K562 (cell line): ENCODE measurements around the gene UCKL1. TPM values are rescaled to one million over a fixed set of nuclear protein-coding genes. Genes with fewer than 3 reads are reported as not detected.
A peak's percentile ranks its signal among the peaks of the same experiment; 100 is the strongest.

ENCODE experiments used
- ATF7 ChIP-seq: fragments of 450-650 bp; IDR thresholded peaks from 2 replicates; pipeline ENCODE4 v1.7.1; 2014; ENCODE audit warnings: mild to moderate bottlenecking, moderate library complexity
- C11orf30 ChIP-seq: fragments of 450-650 bp; IDR thresholded peaks from 2 replicates; pipeline ENCODE4 v1.6.1; 2016; ENCODE audit warnings: low read depth, mild to moderate bottlenecking
- CCNT2 ChIP-seq: IDR thresholded peaks from 2 replicates; pipeline ENCODE4 v1.6.1; 2011; ENCODE audit warnings: borderline replicate concordance, low read depth, mild to moderate bottlenecking, moderate library complexity, mixed read lengths, low read length; ENCODE audit not compliant: insufficient read length; ENCODE audit errors: extremely low read depth
- CHD2 ChIP-seq: IDR thresholded peaks from 2 replicates; pipeline ENCODE4 v1.6.1; 2011; ENCODE audit warnings: low read depth, low read length
- CXXC5 ChIP-seq: fragments of 250-450 bp; sonication (Bioruptor Pico); IDR thresholded peaks from 2 replicates; pipeline ENCODE4 v1.8.0; 2022; ENCODE audit warnings: inconsistent platforms, mild to moderate bottlenecking, moderate library complexity
- HDAC6 ChIP-seq: IDR thresholded peaks from 2 replicates; pipeline ENCODE4 v1.6.1; 2012; ENCODE audit warnings: low read depth, mild to moderate bottlenecking, control low read depth, inconsistent platforms, low read length, moderate library complexity
- HMG20B ChIP-seq: fragments of 250-450 bp; sonication (Bioruptor Pico); IDR thresholded peaks from 2 replicates; pipeline ENCODE4 v1.5.0; 2021; ENCODE audit warnings: mild to moderate bottlenecking
- HNRNPUL1 ChIP-seq: fragments of 200-400 bp; formaldehyde crosslinking; IDR thresholded peaks from 2 replicates; pipeline ENCODE4 v1.6.1; 2017; ENCODE audit warnings: low read length
- JUN ChIP-seq, 2 experiments: sonication (generic) in 1 of 2; formaldehyde crosslinking in 1 of 2; IDR thresholded peaks; 2 replicates each; pipeline versions ENCODE4 v1.6.1 to v1.8.0; 2012 to 2022; ENCODE audit warnings: borderline replicate concordance in 2 of 2, mild to moderate bottlenecking in 2 of 2, improper control_type of control experiment in 1 of 2, low read depth in 1 of 2, low read length in 1 of 2, missing genetic modification reagents in 1 of 2
- KDM5B ChIP-seq: fragments of 200-600 bp; sonication (generic); IDR thresholded peaks from 2 replicates; pipeline ENCODE4 v1.6.1; 2012; ENCODE audit warnings: low read depth, mild to moderate bottlenecking, moderate library complexity, low read length, control low read depth, inconsistent platforms; ENCODE audit not compliant: insufficient replicate concordance
- LARP7 ChIP-seq: fragments of 450-650 bp; IDR thresholded peaks from 2 replicates; pipeline ENCODE4 v1.6.1; 2016
- MAZ ChIP-seq, 2 experiments: fragments of 450-650 bp in 1 of 2; sonication (generic) in 1 of 2; formaldehyde crosslinking; IDR thresholded peaks in 1 of 2; conservative IDR thresholded peaks in 1 of 2; 2 replicates each; pipeline versions ENCODE4 v1.4.0 to v1.5.0; 2020; ENCODE audit warnings: mild to moderate bottlenecking in 1 of 2, missing genetic modification reagents in 1 of 2
- MEF2D ChIP-seq: conservative IDR thresholded peaks from 2 replicates; pipeline ENCODE4 v1.6.1; 2016; ENCODE audit warnings: low read depth, missing genetic modification characterization, missing compliant biosample characterization
- PHB2 ChIP-seq: fragments of 450-650 bp; IDR thresholded peaks from 2 replicates; pipeline ENCODE4 v1.6.1; 2017; ENCODE audit warnings: low read depth
- RBM15 ChIP-seq: fragments of 200-400 bp; formaldehyde crosslinking; IDR thresholded peaks from 2 replicates; pipeline ENCODE4 v1.6.1; 2018; ENCODE audit warnings: mild to moderate bottlenecking, low read length, moderate library complexity; ENCODE audit not compliant: insufficient read depth
- RCOR1 ChIP-seq, 2 experiments: IDR thresholded peaks; 2 replicates each; pipeline ENCODE4 v1.6.1; 2012; ENCODE audit warnings: low read depth in 2 of 2, low read length in 2 of 2, borderline replicate concordance in 1 of 2, improper control_type of control experiment in 1 of 2
- RUNX1 ChIP-seq: sonication (generic); IDR thresholded peaks from 2 replicates; pipeline ENCODE4 v1.6.1; 2016; ENCODE audit warnings: antibody characterized with exemption, low read depth
- SRF ChIP-seq, 2 experiments: fragments of 250-450, 450-650 bp in 1 of 2; sonication (Bioruptor Pico) in 1 of 2; sonication (generic) in 1 of 2; formaldehyde crosslinking; IDR thresholded peaks; 2 replicates each; pipeline versions ENCODE4 v1.5.0 to v1.5.1; 2020 to 2022; ENCODE audit warnings: mild to moderate bottlenecking in 1 of 2, missing genetic modification reagents in 1 of 2
- STAG1 ChIP-seq: sonication (generic); formaldehyde crosslinking; IDR thresholded peaks from 2 replicates; pipeline ENCODE4 v1.5.0; 2020; ENCODE audit warnings: missing genetic modification reagents, borderline replicate concordance
- STAT5A ChIP-seq: IDR thresholded peaks from 2 replicates; pipeline ENCODE4 v1.6.1; 2012; ENCODE audit warnings: low read length, inconsistent platforms, borderline replicate concordance
- TBP ChIP-seq: optimal IDR thresholded peaks from 2 replicates; pipeline ENCODE3; 2011; ENCODE audit warnings: low read depth, low read length, improper control_type of control experiment
- ZBTB17 ChIP-seq: fragments of 450-650 bp; formaldehyde crosslinking; IDR thresholded peaks from 2 replicates; pipeline ENCODE4 v1.4.0; 2020; ENCODE audit warnings: mild to moderate bottlenecking
- ZC3H11A ChIP-seq: IDR thresholded peaks from 2 replicates; pipeline ENCODE4 v1.6.1; 2012; ENCODE audit warnings: low read depth, low read length, improper control_type of control experiment
- ZKSCAN1 ChIP-seq: fragments of 150-350 bp; IDR thresholded peaks from 2 replicates; pipeline ENCODE4 v1.6.1; 2016; ENCODE audit warnings: low read depth, low read length
- ZNF280A ChIP-seq: fragments of 450-650 bp; IDR thresholded peaks from 2 replicates; pipeline ENCODE4 v1.6.1; 2018; ENCODE audit warnings: mild to moderate bottlenecking, low read depth; ENCODE audit not compliant: partially characterized antibody
- ZNF384 ChIP-seq: IDR thresholded peaks from 2 replicates; pipeline ENCODE4 v1.6.1; 2012; ENCODE audit warnings: low read depth, low read length, improper control_type of control experiment
- polyA plus RNA-seq, 8 experiments: library from polyadenylated mRNA; depleted of rRNA in 4 of 8; stranded (reverse) in 5 of 8; unstranded in 3 of 8; fragments of >200 nt; fragmentation: Nextera tagmentation in 2 of 8; fragmentation: Illumina TruSeq in 1 of 8; extraction: Ambion mirVana in 2 of 8; extraction: Trizol in 1 of 8; gene quantifications; 2 replicates each; pipeline versions ENCODE4 v1.2.1 to v1.2.3, GENCODE V29; 2011 to 2014; ENCODE audit warnings: inconsistent platforms in 1 of 8, missing spikeins in 1 of 8
- total RNA-seq, 7 experiments: library from RNA; depleted of rRNA in 6 of 7; stranded (reverse); fragments of >200 nt in 6 of 7; fragmentation: Illumina TruSeq in 2 of 7; extraction: Trizol in 2 of 7; gene quantifications; 2 replicates each; pipeline versions ENCODE4 v1.2.1 to v1.2.3, GENCODE V29; 2011 to 2021; ENCODE audit warnings: low replicate concordance in 1 of 7
- TF ChIP-seq, protein P1 (sequence below): fragments of 200-800 bp; sonication (Bioruptor generic); IDR thresholded peaks from 2 replicates; pipeline ENCODE4 v1.6.1; 2017; ENCODE audit warnings: missing genetic modification characterization, missing compliant biosample characterization

The UCKL1 gene
- total and polyA plus RNA-seq, 9 of the 15 experiments (the other 6 are each of a cell fraction or from before 2014, with no cell fraction given): 3.1 to 52.8 (median 24.2) TPM

- TF ChIP-seq SRF (CRISPR knock-in tag; IDR thresholded peaks at IDR 0.05) (0 out of 4 replicates have a peak, but pooled peaks of 1 of the 2 experiments have one; percentile 44), CCNT2 (peak; percentile 32), CHD2 (0 out of 2 replicates have a peak, but pooled peaks have one; percentile 31), RBM15 (no peak), ZBTB17 (CRISPR knock-in tag) (no peak), HDAC6 (no peak), KDM5B (no peak), CXXC5 (CRISPR knock-in tag) (peak; percentile 75), ZNF280A (no peak), C11orf30 (no peak), ZC3H11A (no peak), TBP (no peak), MEF2D (tag) (no peak), HNRNPUL1 (no peak), ATF7 (peak; percentile 44; the same call in 1 of the 2 replicates), ZKSCAN1 (no peak), PHB2 (no peak), HMG20B (CRISPR knock-in tag) (no peak), MAZ (CRISPR knock-in tag; conservative IDR thresholded peaks at IDR 0.05 in 1 of 2, IDR thresholded peaks at IDR 0.05 in 1 of 2) (peak; percentile 49 to 88), STAT5A (no peak), RUNX1 (peak; percentile 23; the same call in 1 of the 2 replicates), ZNF384 (peak; percentile 73), JUN (IDR thresholded peaks at IDR 0.05; ENCODE audit: borderline replicate concordance, low read depth, low read length) (0 out of 2 replicates have a peak, but pooled peaks have one; percentile 18), JUN (CRISPR knock-in tag; IDR thresholded peaks at IDR 0.05; ENCODE audit: borderline replicate concordance) (no peak), RCOR1 (IDR thresholded peaks at IDR 0.05; ENCODE audit: borderline replicate concordance in 1 of 2, low read depth in 2 of 2, low read length in 2 of 2) (0 out of 4 replicates have a peak, but pooled peaks of 1 of the 2 experiments have one; percentile 49), LARP7 (no peak), STAG1 (CRISPR knock-in tag) (peak; percentile 98)
- TF ChIP-seq, protein P1, sequence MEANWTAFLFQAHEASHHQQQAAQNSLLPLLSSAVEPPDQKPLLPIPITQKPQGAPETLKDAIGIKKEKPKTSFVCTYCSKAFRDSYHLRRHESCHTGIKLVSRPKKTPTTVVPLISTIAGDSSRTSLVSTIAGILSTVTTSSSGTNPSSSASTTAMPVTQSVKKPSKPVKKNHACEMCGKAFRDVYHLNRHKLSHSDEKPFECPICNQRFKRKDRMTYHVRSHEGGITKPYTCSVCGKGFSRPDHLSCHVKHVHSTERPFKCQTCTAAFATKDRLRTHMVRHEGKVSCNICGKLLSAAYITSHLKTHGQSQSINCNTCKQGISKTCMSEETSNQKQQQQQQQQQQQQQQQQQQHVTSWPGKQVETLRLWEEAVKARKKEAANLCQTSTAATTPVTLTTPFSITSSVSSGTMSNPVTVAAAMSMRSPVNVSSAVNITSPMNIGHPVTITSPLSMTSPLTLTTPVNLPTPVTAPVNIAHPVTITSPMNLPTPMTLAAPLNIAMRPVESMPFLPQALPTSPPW (CRISPR knock-in tag): peak; percentile 64
Observed at GRCh38 chr20:63973636-63974401, 17.6 kb upstream of the UCKL1 start (continued).
